ENCODE measurements around the gene CCM2L. TPM values are rescaled to one million over a fixed set of nuclear protein-coding genes. Genes with fewer than 3 reads are reported as not detected.

Gene CCM2L
- total and polyA plus RNA-seq, 9 of the 15 experiments (the other 6 are each of a cell fraction or from before 2014, with no cell fraction given), result 0.04 TPM; not detected in 8

GRCh38 chr20:32036716-32037485 is 26.7 kb downstream of the CCM2L start:
- no TSS peak for BruUV-seq (replicated peaks)
- H3K4me2 ChIP-seq (ENCODE audit: insufficient read depth, low read length), result no peak overlapping the region
- no peaks in the 10 kb centered on the region for H3K9me1 ChIP-seq (ENCODE audit: control insufficient read depth, insufficient read depth, low read length)
- POLR2A ChIA-PET, result interaction anchor here (0.5 to 0.6 kb wide), 2 partner anchors 23 to 44 kb away, joined by 3 read pairs; no protein-coding TSS in a partner anchor
- H3K4me1 ChIP-seq (replicated peaks in 1 of 2; ENCODE audit: control insufficient read depth in 2 of 2, insufficient read depth in 2 of 2, low read length in 2 of 2), result peaks cover 3 to 11% of the 10 kb centered on the region in 2 experiments; a peak in 3 of 5 replicates
- H3K79me2 ChIP-seq (ENCODE audit: control insufficient read depth, insufficient read depth, low read length), result no peaks in the 10 kb centered on the region
- no peaks in the 10 kb centered on the region for H3K36me3 ChIP-seq (ENCODE audit: control insufficient read depth, insufficient read depth, low read length)
- CTCF ChIA-PET (ENCODE audit: low intra/inter-chr PET ratio), result interaction anchor here (0.6 kb wide), 1 partner anchor 1262 kb away, joined by 3 read pairs; no protein-coding TSS in a partner anchor
- peaks cover 6 to 20% of the 10 kb centered on the region in 2 experiments; a peak in 4 of 5 replicates for H3K27me3 ChIP-seq (ENCODE audit: control insufficient read depth in 2 of 2, insufficient read depth in 2 of 2, low read length in 2 of 2)
- no peak overlapping the region for H3K9ac ChIP-seq (ENCODE audit: insufficient read depth in 1 of 2, low read depth in 2 of 2, low read length in 2 of 2)
- no peaks in the 10 kb centered on the region; the same call in 1 of the 2 replicates for H3K9me3 ChIP-seq (replicated peaks; ENCODE audit: control insufficient read depth, insufficient read depth, low read depth, low read length)
- 4% methylated on average over 10 of the region's 10 CpGs for WGBS (ENCODE audit: insufficient coverage, low coverage, missing lambda C conversion rate)
- ATAC-seq (peak; percentile 79), DNase-seq (ENCODE audit: extremely low read depth in 1 of 4, low spot score in 3 of 4) (no peak), FAIRE-seq (no peak)
- no peak overlapping the region for H2AFZ ChIP-seq (ENCODE audit: low read depth, low read length)
- no peak overlapping the region for H3K4me3 ChIP-seq
- intact Hi-C loops (cut with micrococcal nuclease) (loop anchor here (10.0 kb wide), 1 partner anchor 212 kb away; no protein-coding TSS in a partner anchor), in situ Hi-C loops (cut with MboI) (no loop called here)
- no peaks in the 10 kb centered on the region for H4K20me1 ChIP-seq (replicated peaks; ENCODE audit: control insufficient read depth, insufficient read depth, low read length)
- no peak overlapping the region for H3K27ac ChIP-seq (ENCODE audit: extremely low read depth, low read depth, low read length)
- TF ChIP-seq VEZF1 (CRISPR knock-in tag; IDR thresholded peaks at IDR 0.05) (peak; percentile 31; the same call in 1 of the 2 replicates), ZNF644 (tag; IDR thresholded peaks at IDR 0.05; ENCODE audit: low read depth) (no peak), ZNF12 (CRISPR knock-in tag; IDR thresholded peaks at IDR 0.05) (no peak), NFYB (IDR thresholded peaks at IDR 0.05; ENCODE audit: extremely low read depth, insufficient read length) (no peak), SFPQ (IDR thresholded peaks at IDR 0.05; ENCODE audit: low read depth, low read length) (no peak), CTCFL (IDR thresholded peaks at IDR 0.05; ENCODE audit: borderline replicate concordance, insufficient read depth, low read depth, low read length, poor library complexity, severe bottlenecking) (no peak), ETV5 (CRISPR knock-in tag; IDR thresholded peaks at IDR 0.05; ENCODE audit: low read depth) (no peak), SREBF2 (CRISPR knock-in tag; IDR thresholded peaks at IDR 0.05) (no peak), RNF2 (IDR thresholded peaks at IDR 0.05) (peak; percentile 52; the same call in 1 of the 2 replicates), CBFA2T3 (IDR thresholded peaks at IDR 0.05) (no peak), BRD4 (IDR thresholded peaks at IDR 0.05) (no peak), IRF9 (tag; IDR thresholded peaks at IDR 0.05) (peak; percentile 25; the same call in 1 of the 2 replicates), ZNF764 (CRISPR knock-in tag; IDR thresholded peaks at IDR 0.05; ENCODE audit: low read depth) (no peak), ZNF75A (CRISPR knock-in tag; IDR thresholded peaks at IDR 0.05) (no peak), ZNF551 (CRISPR knock-in tag; IDR thresholded peaks at IDR 0.05) (no peak), MCM3 (IDR thresholded peaks at IDR 0.05) (no peak)

Measured in K562 (cell line).